ENCODE measurements around the gene CCDC24.

CCDC24 gene

DNA sequence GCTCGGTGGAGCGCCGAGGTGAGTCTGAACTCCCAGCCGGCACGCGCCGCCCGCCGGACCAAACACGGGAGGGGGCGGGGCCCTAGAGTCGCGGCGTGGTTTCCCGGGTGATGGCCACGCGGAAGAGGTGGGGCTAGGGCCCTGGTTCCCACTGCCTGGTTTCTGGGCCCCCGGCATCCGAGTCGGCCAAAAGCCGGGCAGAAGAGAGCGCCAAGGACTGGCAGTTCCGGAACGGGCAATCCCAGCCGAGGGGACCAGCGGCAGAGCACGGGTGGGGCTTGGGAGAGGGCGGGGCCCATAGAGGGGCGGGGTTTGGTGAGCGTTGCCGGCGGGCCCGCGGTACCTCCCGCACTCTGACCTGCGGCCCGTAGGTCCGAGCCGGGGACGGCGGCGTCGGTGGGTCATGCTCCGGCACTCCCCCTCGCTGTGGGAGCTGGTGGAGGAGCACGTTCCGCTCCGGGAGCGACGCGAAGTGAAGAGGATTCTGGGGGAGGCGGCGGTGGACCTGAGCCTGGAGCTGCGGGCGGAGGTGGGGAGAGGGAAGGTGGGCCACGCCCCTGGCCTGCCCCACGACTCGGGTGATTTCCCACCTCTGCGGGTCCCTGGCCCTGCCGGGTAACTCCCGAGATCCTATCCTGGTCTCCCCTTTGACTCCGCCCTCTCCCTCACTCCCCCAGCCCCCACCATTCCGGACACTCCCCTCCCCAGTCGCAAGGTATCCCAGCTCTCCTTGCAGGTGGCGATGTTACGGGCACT, at the start of gene CCDC24:
CCDC24 (plus strand) TSS at position 124 of the 756 bp plus-strand sequence; CDS start at position 404, 280 bp downstream.
- in situ Hi-C loops (cut with HindIII; ENCODE audit: low pct_ligation_motif_present, low pct_unique_long_range_greater_than_20kb, low sequenced_read_pairs) = no loop called here
- DNase-seq = peak; percentile 79

DNA sequence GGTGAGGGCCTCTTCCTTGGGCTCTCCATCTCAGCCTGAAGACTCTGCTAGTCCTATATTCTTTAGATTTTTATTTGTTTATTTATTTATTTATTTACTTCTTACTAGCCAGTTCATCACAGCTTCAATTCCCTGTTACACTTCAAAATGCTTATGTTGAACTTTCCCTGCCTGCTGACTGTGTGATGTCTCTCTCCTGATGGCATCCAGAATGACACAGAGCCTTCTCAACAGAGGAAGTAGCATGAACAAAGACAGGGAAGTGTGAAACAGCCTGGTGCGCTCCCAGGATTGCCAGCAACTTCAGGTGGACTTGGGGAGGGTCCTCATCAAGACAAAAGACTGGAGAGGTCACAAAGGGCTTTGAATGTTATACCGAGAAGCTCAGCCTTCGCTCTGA, 49.0 kb upstream of the CCDC24 start:
- in situ Hi-C loops (cut with HindIII; ENCODE audit: low pct_ligation_motif_present, low pct_unique_long_range_greater_than_20kb, low sequenced_read_pairs) = loop anchor here (25.0 kb wide), 1 partner anchor 180 kb away; no protein-coding TSS in a partner anchor
- no peak for DNase-seq

DNA sequence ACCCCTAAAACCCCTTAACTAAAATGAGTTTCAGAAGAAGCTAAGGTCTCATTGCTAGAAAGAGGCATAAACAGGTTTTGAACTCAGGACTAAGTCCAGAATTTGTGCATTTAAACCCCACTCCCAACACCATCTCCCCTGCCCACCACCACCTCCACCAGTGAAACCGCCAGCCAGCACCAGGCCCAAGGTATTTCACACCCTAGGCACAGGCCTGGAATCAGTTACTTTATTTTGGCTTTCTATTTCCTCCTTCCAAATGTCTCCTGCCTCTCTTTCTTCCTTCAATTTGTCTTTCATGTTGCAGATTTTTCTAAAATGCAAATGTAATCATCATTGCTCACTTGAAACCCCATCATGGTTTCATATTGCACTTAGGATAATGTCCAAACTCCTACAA, 46.5 kb upstream of the CCDC24 start:
- DNase-seq = no peak
- in situ Hi-C loops (cut with HindIII; ENCODE audit: low pct_ligation_motif_present, low pct_unique_long_range_greater_than_20kb, low sequenced_read_pairs) = loop anchor here (25.0 kb wide), 1 partner anchor 183 kb away; no protein-coding TSS in a partner anchor

DNA sequence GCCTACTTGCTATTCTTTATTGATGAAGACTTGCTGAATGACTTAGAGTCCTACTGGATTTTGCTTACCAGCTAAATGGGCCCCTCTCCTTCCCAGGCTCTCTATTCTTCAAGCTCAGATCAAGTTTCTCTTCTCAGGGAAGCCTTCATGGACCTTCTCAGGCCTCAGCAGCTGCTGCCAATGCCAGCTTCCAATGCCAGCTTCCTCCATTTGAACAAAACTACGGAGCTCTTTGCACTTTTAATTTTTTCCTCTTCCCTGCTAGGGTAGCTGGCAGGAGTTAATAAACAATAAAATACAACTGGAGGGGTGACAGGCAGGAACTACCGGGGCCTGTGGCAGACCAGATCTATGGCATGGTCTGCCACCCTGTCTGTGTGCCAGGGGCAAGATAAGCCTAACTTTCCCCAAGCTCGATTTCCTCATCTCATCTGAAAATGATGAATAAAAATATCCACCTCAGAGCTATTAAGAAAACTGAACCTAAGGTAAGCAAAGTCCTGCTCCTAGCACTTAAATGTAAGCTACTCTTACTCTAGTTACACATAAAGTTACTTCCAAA, 45.6 kb upstream of the CCDC24 start:
- in situ Hi-C loops (cut with HindIII; ENCODE audit: low pct_ligation_motif_present, low pct_unique_long_range_greater_than_20kb, low sequenced_read_pairs) = loop anchor here (25.0 kb wide), 1 partner anchor 183 kb away; no protein-coding TSS in a partner anchor

DNA sequence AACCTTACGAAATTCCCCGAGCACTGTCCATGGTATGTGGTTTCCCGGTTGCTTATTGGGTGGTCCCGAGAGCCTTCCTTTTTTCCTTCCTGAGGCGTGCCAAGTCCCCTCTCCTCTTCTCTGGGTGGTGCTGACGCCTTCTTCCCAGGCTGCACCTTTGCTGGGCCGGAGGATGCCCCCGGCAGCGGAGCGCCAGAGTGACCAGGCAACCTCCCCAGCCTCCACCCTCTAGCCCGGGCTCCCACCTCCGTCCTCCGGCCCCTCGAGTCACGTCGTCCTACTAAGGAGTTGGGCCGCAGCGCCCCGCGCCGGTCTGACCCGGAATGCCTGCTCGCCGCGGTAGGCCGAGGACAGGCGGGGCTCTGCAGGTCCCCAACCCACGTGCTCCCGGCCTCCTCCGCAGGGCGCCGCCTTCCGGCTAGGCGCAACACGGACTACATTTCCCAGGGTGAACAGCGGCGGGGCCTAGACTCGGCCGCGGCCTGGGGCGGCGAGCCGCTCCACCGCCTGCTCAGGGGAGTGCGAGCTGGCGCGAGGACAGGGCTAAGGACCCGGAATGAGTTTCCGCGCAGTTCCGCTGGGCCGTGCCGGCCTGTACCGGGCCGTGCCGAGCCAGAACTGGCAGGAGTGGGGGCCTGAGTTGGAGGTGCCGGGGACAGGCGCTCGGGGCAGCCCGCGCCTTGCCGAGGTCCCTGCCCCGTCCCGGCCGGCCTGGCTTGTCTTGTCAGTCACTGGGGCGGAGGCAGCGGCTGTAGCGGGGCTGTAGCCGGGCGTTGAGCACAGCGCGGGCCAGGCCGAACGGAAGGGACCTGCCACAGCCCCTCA, 45.0 kb upstream of the CCDC24 start, which contains the start of gene IPO13:
IPO13 (plus strand) TSS at position 715 of the 825 bp plus-strand sequence. CDS start 651 bp downstream, outside the sequence.
- in situ Hi-C loops (cut with HindIII; ENCODE audit: low pct_ligation_motif_present, low pct_unique_long_range_greater_than_20kb, low sequenced_read_pairs) = loop anchor here (25.0 kb wide), 1 partner anchor 184 kb away; no protein-coding TSS in a partner anchor
- DNase-seq = peak; percentile 94

More for the DNA sequence above, 45.6 kb upstream of the CCDC24 start:
- no peak for DNase-seq

DNA sequence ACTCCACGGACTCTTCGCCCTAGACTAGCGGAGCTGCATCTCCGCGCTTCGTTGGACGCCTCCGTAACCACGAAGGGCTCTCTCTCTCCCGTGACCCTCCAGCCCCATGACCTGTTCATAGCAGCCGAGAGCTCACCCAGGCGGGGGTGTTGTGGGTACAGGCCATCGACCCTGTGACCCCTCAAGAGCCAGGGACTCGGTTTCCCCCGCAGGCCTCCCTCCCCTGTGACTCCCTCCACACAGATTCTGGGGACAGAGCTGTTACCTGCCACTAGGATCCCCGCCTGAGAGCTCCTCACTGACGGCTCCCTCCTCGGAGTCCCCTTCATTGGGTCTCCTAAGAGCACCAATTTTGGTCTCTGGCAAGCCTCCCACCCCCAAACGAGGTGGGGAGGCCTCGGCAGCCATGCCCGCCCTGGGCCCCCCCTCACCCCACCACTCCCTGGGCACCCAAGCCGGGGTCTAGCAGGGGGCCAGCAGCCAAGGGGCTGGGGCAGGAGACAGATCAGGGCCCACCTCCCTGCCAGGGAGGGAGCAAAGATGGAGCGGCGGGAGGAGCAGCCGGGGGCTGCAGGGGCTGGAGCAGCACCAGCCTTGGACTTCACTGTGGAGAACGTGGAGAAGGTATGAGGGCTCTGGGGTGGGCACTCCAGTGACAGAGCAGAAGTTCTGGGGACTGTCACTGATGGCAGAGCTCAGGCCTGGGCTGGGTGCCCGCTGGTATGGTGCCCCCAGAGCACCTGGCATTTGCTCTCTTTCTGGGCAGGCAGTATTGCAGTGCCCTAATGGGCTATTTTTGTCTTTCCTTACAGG, 44.1 kb upstream of the CCDC24 start:
- in situ Hi-C loops (cut with HindIII; ENCODE audit: low pct_ligation_motif_present, low pct_unique_long_range_greater_than_20kb, low sequenced_read_pairs) = loop anchor here (25.0 kb wide), 1 partner anchor 185 kb away; no protein-coding TSS in a partner anchor
- DNase-seq = no peak

DNA sequence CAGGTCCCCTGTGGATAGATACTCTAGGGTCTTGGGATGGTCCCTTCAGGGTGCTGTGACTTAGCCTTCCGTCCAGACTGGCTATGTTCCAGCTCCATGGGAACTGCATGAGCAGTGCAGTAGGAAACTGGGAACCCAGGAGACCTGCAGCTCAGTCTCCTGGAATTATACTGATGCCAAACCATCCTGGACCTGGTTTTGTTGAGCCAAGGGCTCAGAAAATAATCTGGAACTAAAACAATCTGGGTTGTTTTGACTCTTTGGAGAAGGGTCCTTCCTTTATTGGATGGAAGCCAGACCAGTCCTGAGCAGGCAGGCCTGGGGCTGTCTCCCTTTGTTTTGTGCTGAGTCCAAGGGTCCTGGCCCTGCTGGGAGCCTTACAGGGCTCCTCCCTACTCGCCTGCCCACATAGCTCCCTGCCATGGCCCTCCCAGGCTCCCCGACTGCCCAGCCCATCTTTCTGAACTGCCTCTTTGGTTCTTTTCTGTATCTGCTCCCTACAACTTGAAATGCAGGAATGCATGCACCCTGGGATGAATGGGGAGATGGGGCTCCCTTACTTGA, 43.4 kb upstream of the CCDC24 start:
- no peak for DNase-seq
- in situ Hi-C loops (cut with HindIII; ENCODE audit: low pct_ligation_motif_present, low pct_unique_long_range_greater_than_20kb, low sequenced_read_pairs) = loop anchor here (25.0 kb wide), 1 partner anchor 186 kb away; no protein-coding TSS in a partner anchor

DNA sequence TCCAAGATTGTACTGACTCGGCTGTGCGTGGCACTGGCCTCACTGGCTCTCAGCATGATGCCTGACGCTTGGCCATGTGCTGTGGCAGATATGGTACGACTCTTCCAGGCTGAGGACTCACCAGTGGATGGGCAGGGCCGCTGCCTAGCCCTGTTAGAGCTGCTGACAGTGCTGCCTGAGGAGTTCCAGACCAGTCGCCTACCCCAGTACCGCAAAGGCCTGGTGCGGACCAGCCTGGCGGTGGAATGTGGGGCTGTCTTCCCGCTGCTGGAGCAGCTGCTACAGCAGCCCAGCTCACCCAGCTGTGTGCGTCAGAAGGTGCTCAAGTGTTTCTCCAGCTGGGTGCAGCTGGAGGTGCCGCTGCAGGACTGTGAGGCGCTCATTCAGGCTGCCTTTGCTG, 41.7 kb upstream of the CCDC24 start:
- in situ Hi-C loops (cut with HindIII; ENCODE audit: low pct_ligation_motif_present, low pct_unique_long_range_greater_than_20kb, low sequenced_read_pairs) = loop anchor here (25.0 kb wide), 1 partner anchor 187 kb away; no protein-coding TSS in a partner anchor

DNA sequence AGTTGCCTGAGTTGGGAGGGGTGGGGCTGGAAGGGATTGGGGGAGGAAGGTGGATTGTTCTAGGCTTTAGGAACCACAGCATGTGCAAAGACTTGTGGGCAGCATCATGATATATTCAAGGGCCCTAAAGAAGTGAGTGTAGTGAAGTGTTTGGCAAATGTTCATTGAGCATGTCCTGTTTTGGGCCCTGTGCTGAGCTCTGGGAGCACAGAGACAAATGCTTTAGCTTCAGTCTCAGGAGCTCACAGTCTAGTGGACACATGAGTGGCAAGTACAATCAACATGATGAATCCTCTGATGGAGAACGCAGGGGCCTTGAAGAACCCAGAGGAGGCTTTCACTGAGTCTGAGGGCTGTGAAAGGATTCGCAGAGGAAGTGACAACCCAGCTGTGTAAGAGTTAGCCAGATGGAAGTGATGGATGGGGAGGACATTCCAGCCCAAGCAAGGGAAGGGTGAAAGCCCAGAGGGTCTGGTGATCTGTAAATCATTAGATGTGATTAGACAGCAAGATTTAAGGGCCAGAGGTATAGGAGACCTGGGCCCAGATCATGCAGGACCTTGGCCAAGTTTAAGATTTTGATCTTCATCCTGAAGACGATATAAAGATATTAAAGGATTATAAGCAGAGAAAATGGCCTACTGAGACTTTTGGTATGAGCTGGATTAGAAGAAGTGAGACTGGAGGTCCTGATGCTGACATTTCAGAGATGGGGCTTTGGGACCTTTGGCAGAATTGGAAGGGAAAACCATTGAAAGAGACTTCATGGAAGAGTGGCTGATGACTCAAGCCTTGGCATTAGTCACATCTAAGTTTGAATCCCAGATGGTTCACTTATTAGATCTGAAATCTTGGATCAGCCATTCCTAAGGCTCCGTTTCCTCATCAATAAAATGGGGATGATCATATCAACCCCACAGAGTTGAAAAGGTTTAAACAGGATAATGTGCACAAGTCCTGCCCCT, 40.1 kb upstream of the CCDC24 start:
- DNase-seq = peak; percentile 86
- in situ Hi-C loops (cut with HindIII; ENCODE audit: low pct_ligation_motif_present, low pct_unique_long_range_greater_than_20kb, low sequenced_read_pairs) = no loop called here

More for the DNA sequence above, 41.7 kb upstream of the CCDC24 start:
- DNase-seq = no peak

DNA sequence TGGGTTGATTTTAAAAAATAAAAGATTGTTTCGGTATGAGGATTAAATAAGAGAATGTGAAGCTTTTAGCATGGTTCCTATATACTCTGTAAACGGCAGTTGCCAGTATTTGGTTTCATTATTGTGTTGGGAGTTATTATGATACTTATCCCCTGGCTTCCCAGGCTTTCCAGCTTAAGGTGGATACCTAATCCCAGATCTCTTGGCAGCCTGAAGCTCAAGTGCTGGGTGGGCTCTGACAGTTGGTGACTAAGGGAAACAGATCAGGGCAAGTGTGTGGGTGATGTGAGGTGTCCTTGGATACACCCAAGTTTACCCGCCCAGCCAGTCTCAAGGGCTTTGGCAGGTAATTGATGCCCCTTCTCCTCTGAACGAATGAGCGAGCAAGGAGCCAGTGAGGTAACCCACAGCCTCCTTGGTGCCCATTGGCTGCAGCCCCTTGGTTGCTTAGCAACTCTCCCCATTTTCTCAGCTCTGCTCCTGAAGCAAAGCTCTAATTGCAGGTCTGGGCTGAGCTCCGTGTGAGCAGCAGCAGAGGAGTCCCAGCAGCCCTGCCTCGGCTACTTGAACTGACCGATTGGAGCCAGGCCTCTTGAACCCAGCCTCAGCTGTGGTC, 38.6 kb upstream of the CCDC24 start:
- in situ Hi-C loops (cut with HindIII; ENCODE audit: low pct_ligation_motif_present, low pct_unique_long_range_greater_than_20kb, low sequenced_read_pairs) = no loop called here
- no peak for DNase-seq

DNA sequence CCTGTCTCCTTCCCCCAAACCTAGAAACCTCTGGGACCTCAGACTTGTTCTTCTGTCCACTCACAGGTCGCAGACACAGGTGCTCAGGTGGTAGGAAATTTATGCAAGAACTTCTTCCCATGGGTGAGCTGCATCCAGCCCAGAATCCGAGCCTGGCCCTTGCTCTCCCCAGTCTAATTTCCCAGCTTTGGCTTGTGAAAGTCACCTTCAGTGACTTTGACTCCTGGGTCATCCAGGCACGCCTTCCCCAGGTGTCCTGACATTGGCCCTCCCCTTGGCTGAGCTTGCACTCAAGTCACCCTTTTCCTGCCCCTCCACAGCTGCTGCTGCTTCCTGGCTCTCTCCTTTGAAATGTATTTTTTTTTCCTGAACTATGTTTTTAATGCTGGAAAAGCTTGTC, 38.0 kb upstream of the CCDC24 start:
- in situ Hi-C loops (cut with HindIII; ENCODE audit: low pct_ligation_motif_present, low pct_unique_long_range_greater_than_20kb, low sequenced_read_pairs) = no loop called here
- no peak for DNase-seq

DNA sequence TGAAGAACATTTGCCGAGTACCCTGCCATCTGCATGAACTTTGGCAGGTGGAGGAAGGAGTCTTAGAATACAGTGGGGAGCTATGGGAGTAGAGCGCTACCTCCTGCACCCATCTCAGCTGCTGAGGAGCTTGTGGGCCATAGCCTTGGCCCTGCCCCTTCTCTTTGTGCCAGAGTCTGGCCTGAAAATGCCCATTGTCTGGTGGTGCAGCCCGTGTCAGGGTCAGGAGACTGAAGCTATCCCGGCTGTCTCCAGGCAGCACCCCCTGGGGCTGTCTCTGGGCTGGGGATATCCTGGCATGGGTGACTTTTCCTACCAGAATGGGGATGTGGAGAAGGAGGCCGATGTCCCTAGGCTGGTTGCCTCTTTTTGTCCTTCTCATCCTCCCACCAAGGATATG, 37.4 kb upstream of the CCDC24 start:
- in situ Hi-C loops (cut with HindIII; ENCODE audit: low pct_ligation_motif_present, low pct_unique_long_range_greater_than_20kb, low sequenced_read_pairs) = no loop called here
- no peak for DNase-seq

DNA sequence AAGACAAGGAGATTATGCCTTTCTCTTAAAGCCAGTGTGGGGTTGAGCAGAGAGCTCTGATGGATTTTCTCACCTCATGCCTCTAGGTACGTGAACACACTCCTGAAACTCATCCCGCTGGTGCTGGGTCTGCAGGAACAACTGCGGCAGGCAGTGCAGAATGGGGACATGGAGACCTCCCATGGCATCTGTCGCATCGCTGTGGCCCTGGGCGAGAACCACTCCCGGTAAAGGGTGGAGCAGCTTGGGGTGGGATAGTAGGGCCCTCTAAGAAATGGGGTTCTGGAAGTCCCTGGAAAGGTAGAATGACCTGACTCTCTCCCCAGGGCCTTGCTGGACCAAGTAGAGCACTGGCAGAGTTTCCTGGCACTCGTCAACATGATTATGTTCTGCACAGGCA, 35.2 kb upstream of the CCDC24 start:
- no peak for DNase-seq
- in situ Hi-C loops (cut with HindIII; ENCODE audit: low pct_ligation_motif_present, low pct_unique_long_range_greater_than_20kb, low sequenced_read_pairs) = no loop called here

DNA sequence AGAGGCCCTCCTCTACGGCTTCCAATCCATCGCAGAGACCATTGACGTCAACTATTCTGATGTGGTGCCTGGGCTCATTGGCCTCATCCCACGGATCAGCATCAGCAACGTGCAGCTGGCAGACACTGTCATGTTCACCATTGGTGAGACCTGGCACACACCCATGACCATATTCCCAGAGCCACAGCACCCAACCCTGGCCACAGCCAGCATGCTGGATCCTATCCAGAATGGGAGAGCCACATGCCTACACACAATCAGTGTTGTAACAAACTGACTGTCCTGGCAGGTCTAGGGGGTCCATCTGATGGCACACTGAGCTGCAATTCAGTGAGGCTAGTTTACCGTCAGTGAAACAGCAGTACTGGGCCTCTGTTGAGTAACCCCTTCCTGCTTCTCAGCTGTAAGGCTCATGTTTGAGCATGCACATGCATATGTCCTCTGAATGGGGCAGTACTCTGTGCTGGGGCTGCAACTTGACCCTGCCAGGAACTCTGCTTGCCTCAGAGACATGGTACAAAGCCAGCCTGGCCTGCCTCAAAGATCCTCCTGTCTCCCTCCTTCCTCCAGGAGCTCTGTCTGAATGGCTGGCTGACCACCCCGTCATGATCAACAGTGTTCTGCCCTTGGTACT, 33.9 kb upstream of the CCDC24 start:
- DNase-seq = no peak
- in situ Hi-C loops (cut with HindIII; ENCODE audit: low pct_ligation_motif_present, low pct_unique_long_range_greater_than_20kb, low sequenced_read_pairs) = no loop called here

DNA sequence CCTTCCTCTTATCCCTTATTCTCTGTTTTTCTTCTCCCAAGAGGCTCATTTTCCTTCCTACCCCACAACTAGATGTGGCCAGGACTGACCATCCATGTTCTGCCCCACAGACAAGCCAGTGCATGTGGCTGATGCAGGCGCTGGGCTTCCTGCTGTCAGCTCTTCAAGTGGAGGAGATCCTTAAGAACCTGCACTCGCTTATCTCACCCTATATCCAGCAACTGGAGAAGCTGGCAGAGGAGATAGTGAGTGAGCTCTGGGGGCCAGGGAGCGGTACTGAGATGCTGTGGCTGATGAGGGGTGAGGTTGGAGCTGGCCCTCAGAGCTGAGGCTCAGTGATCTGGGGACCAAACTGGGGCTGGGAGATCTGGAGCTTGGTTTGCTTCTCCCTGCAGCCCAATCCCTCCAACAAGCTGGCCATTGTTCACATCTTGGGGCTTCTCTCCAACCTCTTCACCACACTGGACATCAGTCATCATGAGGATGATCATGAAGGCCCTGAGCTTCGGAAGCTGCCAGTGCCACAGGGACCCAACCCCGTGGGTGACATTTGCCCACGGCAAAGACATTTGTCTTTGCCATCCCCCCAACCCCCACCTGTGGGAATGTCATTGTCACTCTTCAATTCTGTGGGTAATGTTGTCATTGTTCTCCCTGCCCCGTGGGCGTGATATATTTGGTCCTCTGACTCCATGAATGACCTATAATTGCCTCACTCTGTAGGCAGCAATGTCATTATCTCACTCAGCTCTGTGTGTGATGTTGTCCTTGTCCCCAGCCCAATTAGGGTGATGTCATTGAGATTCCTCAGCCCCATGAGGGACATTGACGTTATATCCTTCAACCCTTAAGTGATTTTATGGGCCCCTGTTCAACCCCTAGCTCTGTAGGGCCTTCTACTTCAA, 32.8 kb upstream of the CCDC24 start:
- in situ Hi-C loops (cut with HindIII; ENCODE audit: low pct_ligation_motif_present, low pct_unique_long_range_greater_than_20kb, low sequenced_read_pairs) = no loop called here
- no peak for DNase-seq

All from ACHN (cell line).